ENCODE measurements around the gene COA1. TPM values are rescaled to one million over a fixed set of nuclear protein-coding genes. Genes with fewer than 3 reads are reported as not detected.
A peak's percentile ranks its signal among the peaks of the same experiment; 100 is the strongest.
"Not testable (repeated sequence)": the region's sequence is repeated elsewhere in the genome, so short reads cannot be mapped to it uniquely, and the experiment has no call there.

COA1 gene, protein sequence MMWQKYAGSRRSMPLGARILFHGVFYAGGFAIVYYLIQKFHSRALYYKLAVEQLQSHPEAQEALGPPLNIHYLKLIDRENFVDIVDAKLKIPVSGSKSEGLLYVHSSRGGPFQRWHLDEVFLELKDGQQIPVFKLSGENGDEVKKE
- 10 to 100 TPM; 24.8 to 45.1 TPM for total RNA-seq

DNA sequence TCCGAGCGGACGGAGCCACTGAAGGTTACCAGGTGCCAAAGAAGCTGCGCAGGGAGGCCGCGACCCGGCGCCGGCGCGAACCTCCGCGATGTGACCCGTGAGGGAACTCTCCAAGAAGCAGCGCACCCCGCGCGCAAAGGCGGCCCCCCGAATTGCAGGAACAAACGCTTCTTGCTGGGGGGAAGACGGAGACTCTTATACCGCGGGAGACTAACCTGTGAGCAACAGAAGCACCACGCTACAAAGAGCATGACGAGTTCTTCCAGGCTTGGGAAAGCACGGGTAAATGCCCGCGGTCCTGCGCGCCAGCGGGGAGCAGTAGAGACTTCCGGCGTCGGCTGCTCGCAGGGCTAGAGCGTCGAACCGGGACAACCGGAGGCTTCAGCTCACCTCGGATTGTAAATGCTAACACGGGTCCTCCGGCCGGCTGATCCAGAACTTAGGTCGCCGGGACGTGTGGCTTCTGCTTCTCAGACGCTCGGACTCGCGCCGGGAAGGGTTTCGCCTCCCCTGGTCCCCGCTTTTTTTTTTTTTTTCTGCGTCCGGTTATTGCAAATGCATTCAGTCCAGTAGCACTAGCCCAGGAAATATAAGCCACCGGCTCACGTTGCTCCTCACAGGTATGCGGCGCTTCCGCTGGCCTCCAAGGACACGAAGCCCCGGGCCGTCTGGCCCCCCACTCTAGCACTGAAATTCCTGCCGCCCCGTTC is at the start of gene COA1:
Gene COA1 (minus strand): TSS at position 310 of the 710 bp plus-strand sequence. CDS start 80,909 bp downstream, outside the sequence.
- peak within 1 kb of the TSS; percentile 71 for H3K4me3 ChIP-seq
- TF ChIP-seq, protein P1, sequence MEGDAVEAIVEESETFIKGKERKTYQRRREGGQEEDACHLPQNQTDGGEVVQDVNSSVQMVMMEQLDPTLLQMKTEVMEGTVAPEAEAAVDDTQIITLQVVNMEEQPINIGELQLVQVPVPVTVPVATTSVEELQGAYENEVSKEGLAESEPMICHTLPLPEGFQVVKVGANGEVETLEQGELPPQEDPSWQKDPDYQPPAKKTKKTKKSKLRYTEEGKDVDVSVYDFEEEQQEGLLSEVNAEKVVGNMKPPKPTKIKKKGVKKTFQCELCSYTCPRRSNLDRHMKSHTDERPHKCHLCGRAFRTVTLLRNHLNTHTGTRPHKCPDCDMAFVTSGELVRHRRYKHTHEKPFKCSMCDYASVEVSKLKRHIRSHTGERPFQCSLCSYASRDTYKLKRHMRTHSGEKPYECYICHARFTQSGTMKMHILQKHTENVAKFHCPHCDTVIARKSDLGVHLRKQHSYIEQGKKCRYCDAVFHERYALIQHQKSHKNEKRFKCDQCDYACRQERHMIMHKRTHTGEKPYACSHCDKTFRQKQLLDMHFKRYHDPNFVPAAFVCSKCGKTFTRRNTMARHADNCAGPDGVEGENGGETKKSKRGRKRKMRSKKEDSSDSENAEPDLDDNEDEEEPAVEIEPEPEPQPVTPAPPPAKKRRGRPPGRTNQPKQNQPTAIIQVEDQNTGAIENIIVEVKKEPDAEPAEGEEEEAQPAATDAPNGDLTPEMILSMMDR (IDR thresholded peaks at IDR 0.05): no peak
- H3K36me3 ChIP-seq: no peaks in the 10 kb centered on the region
- H3K9me3 ChIP-seq: no peaks in the 10 kb centered on the region
- intact Hi-C loops (cut with DNase I): no loop called here
- peak within 1 kb of the TSS; percentile 64 for H3K27ac ChIP-seq
- H3K9ac ChIP-seq (ENCODE audit: low read depth in 2 of 2, low read length in 2 of 2): peak within 1 kb of the TSS; percentile 79 to 91
- H3K4me1 ChIP-seq: no peaks in the 10 kb centered on the region
- DNase-seq: peak; percentile 89
- H3K27me3 ChIP-seq: no peaks in the 10 kb centered on the region

DNA sequence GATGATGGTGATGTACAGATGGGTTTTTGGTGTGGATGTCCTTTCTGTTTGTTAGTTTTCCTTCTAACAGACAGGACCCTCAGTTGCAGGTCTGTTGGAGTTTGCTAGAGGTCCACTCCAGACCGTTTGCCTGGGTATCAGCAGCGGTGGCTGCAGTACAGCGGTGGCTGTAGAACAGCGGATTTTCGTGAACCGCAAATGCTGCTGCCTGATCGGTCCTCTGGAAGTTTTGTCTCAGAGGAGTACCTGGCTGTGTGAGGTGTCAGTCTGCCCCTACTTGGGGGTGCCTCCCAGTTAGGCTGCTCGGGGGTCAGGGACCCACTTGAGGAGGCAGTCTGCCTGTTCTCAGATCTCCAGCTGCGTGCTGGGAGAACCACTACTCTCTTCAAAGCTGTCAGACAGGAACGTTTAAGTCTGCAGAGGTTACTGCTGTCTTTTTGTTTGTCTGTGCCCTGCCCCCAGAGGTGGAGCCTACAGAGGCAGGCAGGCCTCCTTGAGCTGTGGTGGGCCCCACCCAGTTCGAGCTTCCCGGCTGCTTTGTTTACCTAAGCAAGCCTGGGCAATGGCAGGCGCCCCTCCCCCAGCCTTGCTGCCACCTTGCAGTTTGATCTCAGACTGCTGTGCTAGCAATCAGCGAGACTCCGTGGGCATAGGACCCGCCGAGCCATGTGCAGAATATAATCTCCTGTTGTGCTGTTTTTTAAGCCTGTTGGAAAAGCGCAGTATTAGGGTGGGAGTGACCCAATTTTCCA is 49.1 kb upstream of the COA1 start:
- intact Hi-C loops (cut with DNase I); H3K4me1 ChIP-seq; H3K27ac ChIP-seq; H3K9me3 ChIP-seq; H3K4me3 ChIP-seq; H3K9ac ChIP-seq (ENCODE audit: low read depth in 2 of 2, low read length in 2 of 2); H3K27me3 ChIP-seq; H3K36me3 ChIP-seq: not testable (repeated sequence)
- DNase-seq: peak; percentile 20

DNA sequence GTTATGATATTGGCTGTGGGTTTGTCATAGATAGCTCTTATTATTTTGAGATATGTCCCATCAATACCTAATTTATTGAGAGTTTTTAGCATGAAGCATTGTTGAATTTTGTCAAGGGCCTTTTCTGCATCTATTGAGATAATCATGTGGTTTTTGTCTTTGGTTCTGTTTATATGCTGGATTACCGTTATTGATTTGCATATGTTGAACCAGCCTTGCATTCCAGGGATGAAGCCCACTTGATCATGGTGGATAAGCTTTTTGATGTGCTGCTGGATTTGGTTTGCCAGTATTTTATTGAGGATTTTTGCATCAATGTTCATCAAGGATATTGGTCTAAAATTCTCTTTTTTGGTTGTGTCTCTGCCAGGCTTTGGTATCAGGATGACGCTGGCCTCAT is 45.9 kb upstream of the COA1 start:
- H3K27ac ChIP-seq; H3K9ac ChIP-seq (ENCODE audit: low read depth in 2 of 2, low read length in 2 of 2); DNase-seq; H3K4me1 ChIP-seq; intact Hi-C loops (cut with DNase I); H3K4me3 ChIP-seq; H3K9me3 ChIP-seq; H3K27me3 ChIP-seq; H3K36me3 ChIP-seq: not testable (repeated sequence)

DNA sequence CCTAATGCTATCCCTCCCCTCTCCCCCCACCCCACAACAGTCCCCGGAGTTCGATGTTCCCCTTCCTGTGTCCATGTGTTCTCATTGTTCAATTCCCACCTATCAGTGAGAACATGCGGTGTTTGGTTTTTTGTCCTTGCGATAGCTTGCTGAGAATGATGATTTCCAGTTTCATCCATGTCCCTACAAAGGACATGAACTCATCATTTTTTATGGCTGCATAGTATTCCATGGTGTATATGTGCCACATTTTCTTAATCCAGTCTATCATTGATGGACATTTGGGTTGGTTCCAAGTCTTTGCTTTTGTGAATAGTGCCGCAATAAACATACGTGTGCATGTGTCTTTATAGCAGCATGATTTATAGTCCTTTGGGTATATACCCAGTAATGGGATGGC is 43.9 kb upstream of the COA1 start:
- DNase-seq; H3K4me3 ChIP-seq; H3K27ac ChIP-seq; H3K36me3 ChIP-seq; H3K4me1 ChIP-seq; H3K27me3 ChIP-seq; intact Hi-C loops (cut with DNase I); H3K9ac ChIP-seq (ENCODE audit: low read depth in 2 of 2, low read length in 2 of 2); H3K9me3 ChIP-seq: not testable (repeated sequence)

DNA sequence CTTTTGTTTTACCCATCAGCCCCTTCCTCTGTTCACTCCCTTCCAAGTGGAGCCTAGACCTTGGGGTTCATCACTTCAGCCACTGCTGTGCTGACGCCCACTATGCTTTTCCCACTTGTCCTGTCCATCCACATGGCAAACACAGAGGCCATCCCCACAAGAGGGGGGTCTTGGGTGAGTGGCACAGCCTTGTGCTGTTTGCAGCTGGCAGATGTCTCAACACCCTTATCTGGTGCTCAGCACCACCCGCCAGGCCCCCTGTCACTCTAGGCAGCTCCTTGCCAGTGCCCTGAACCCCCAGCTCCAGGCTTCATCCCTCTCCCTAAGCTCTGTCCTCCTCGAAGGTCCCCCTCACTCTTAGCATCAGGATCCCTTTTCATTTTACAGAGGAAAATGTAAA is 42.2 kb upstream of the COA1 start:
- H3K27ac ChIP-seq: no peak overlapping the region
- intact Hi-C loops (cut with DNase I): no loop called here
- DNase-seq: no peak
- no peak overlapping the region for H3K4me3 ChIP-seq
- H3K9me3 ChIP-seq: no peaks in the 10 kb centered on the region
- H3K4me1 ChIP-seq: no peaks in the 10 kb centered on the region
- no peaks in the 10 kb centered on the region for H3K36me3 ChIP-seq
- TF ChIP-seq, protein P1 (IDR thresholded peaks at IDR 0.05): no peak
- H3K27me3 ChIP-seq: no peaks in the 10 kb centered on the region
- H3K9ac ChIP-seq (ENCODE audit: low read depth in 2 of 2, low read length in 2 of 2): no peak overlapping the region

DNA sequence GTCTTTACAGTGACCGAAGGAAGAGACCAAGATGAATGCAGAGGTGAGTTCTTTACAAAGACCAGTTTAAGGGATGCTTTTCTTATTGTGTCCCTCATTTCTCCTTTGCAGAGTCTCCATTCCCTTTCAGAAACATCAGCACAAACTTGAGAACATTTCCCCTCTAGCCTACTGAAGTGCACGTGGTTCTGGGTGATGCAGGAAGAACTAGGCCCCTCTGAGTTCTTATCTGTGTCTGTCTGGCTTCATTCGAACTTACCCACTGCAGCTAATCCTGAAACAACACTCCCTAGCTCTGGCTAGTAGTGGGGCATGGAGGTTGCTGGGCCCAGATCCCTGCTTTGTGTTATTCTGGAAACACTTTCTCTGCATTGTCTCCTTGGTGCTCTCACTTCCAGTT is 41.8 kb upstream of the COA1 start:
- intact Hi-C loops (cut with DNase I): no loop called here
- Histone ChIP-seq H3K4me3 (no peak overlapping the region), H3K4me1 (no peaks in the 10 kb centered on the region), H3K27ac (no peak overlapping the region), H3K9ac (ENCODE audit: low read depth in 2 of 2, low read length in 2 of 2) (no peak overlapping the region), H3K27me3 (no peaks in the 10 kb centered on the region), H3K36me3 (no peaks in the 10 kb centered on the region), H3K9me3 (no peaks in the 10 kb centered on the region)
- DNase-seq: no peak
- TF ChIP-seq, protein P1 (IDR thresholded peaks at IDR 0.05): no peak

All from colonic mucosa (tissue), 4 donors.